Prostate gland (tissue), 2 donors: ENCODE data around the gene FAM184A.
"Not testable (repeated sequence)": the region's sequence is repeated elsewhere in the genome, so short reads cannot be mapped to it uniquely, and the experiment has no call there.

Experiments used
- POLR2A ChIP-seq: fragments of 450-650 bp; IDR thresholded peaks from one replicate; pipeline ENCODE4 v1.6.1; 2016; ENCODE audit warnings: antibody characterized with exemption, mild to moderate bottlenecking
- POLR2AphosphoS5 ChIP-seq: sonication (generic); formaldehyde crosslinking; IDR thresholded peaks from one replicate; pipeline ENCODE4 v1.6.1; 2017; ENCODE audit warnings: antibody characterized with exemption
- TF ChIP-seq, protein P1 (sequence below), 4 experiments: fragments of 200-600 bp in 2 of 4; fragments of 450-650 bp in 2 of 4; sonication (generic) in 2 of 4; IDR thresholded peaks; 1 replicate in 3 of 4; 2 replicates in 1 of 4; pipeline ENCODE4 v1.5.1; 2016 to 2019; ENCODE audit warnings: antibody characterized with exemption in 4 of 4, mild to moderate bottlenecking in 2 of 4, moderate library complexity in 2 of 4

DNA sequence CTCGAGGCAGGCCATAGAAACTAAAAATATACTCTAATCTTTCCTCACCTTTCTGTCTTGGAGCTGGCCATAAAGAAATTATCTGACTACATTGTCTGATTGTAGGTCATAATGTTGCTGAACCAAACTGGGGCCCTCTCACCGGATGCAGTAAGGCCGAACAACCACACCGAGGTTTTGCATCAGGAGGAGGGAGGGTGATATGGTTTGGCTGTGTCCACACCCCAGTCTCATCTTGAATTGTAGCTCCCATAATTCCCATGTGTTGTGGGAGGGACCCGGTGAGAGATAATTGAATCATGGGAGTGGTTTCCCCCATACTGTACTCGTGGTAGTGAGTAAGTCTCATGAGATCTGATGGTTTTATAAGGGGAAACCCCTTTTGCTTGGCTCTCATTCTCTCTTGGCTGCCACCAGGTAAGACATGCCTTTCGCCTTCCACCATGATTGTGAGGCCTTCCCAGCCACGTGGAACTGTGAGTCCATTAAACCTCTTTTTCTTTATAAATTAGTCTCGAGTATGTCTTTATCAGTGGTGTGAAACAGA is 19.4 kb upstream of the FAM184A start:
- TF ChIP-seq, protein P1, sequence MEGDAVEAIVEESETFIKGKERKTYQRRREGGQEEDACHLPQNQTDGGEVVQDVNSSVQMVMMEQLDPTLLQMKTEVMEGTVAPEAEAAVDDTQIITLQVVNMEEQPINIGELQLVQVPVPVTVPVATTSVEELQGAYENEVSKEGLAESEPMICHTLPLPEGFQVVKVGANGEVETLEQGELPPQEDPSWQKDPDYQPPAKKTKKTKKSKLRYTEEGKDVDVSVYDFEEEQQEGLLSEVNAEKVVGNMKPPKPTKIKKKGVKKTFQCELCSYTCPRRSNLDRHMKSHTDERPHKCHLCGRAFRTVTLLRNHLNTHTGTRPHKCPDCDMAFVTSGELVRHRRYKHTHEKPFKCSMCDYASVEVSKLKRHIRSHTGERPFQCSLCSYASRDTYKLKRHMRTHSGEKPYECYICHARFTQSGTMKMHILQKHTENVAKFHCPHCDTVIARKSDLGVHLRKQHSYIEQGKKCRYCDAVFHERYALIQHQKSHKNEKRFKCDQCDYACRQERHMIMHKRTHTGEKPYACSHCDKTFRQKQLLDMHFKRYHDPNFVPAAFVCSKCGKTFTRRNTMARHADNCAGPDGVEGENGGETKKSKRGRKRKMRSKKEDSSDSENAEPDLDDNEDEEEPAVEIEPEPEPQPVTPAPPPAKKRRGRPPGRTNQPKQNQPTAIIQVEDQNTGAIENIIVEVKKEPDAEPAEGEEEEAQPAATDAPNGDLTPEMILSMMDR (IDR thresholded peaks at IDR 0.05) = not testable (repeated sequence)
- not testable (repeated sequence) for TF ChIP-seq POLR2AphosphoS5, POLR2A
